ENCODE measurements around the gene TMEM134.
"Not testable (repeated sequence)": the region's sequence is repeated elsewhere in the genome, so short reads cannot be mapped to it uniquely, and the experiment has no call there.

Gene TMEM134

GRCh38 chr11:67500831-67501715, 32.0 kb upstream of the TMEM134 start:
- no peak for DNase-seq

- no peak for DNase-seq
These were observed 31.4 kb upstream of the TMEM134 start for GRCh38 chr11:67500484-67500821.

- DNase-seq: no peak
These were observed 30.9 kb upstream of the TMEM134 start for GRCh38 chr11:67499808-67500483.

- DNase-seq: no peak
These were observed 29.5 kb upstream of the TMEM134 start for GRCh38 chr11:67498544-67498972.

- DNase-seq: no peak
These were observed 28.7 kb upstream of the TMEM134 start for GRCh38 chr11:67497656-67498291.

GRCh38 chr11:67496113-67496512, 27.1 kb upstream of the TMEM134 start:
- no peak for DNase-seq

GRCh38 chr11:67495234-67496005, 26.4 kb upstream of the TMEM134 start:
- no peak for DNase-seq

GRCh38 chr11:67494371-67495233, 25.6 kb upstream of the TMEM134 start:
- no peak for DNase-seq

GRCh38 chr11:67493548-67494370, 24.7 kb upstream of the TMEM134 start:
- no peak for DNase-seq

GRCh38 chr11:67492801-67493547, 23.9 kb upstream of the TMEM134 start:
- DNase-seq: no peak

GRCh38 chr11:67492069-67492727, 23.1 kb upstream of the TMEM134 start:
- DNase-seq: no peak

- no peak for DNase-seq
These were observed 22.4 kb upstream of the TMEM134 start for GRCh38 chr11:67491276-67492068.

GRCh38 chr11:67490727-67491065, 21.6 kb upstream of the TMEM134 start:
- no peak for DNase-seq

- DNase-seq: no peak
These were observed 21.1 kb upstream of the TMEM134 start for GRCh38 chr11:67489885-67490726.

- DNase-seq: no peak
These were observed 20.3 kb upstream of the TMEM134 start for GRCh38 chr11:67489203-67489884.

GRCh38 chr11:67486481-67487195, 17.6 kb upstream of the TMEM134 start:
- no peak for DNase-seq

- DNase-seq: not testable (repeated sequence)
These were observed 16.9 kb upstream of the TMEM134 start for GRCh38 chr11:67485873-67486361.
